Amygdala (tissue), 56 donors: ENCODE data around the gene FREM1.
A peak's percentile ranks its signal among the peaks of the same experiment; 100 is the strongest.

Experiments
- DNase-seq, 56 donors: peaks; one replicate each; lab custom pipeline; 2025; lab: John Stamatoyannopoulos, UW

Gene FREM1

GRCh38 chr9:14719231-14719923 is 190.9 kb downstream of the FREM1 start:
- DNase-seq, result no peak

- no peak for DNase-seq
Measured at GRCh38 chr9:14715102-14715501, 195.1 kb downstream of the FREM1 start.

- DNase-seq, result no peak
Measured at GRCh38 chr9:14713187-14713767, 197.0 kb downstream of the FREM1 start.

GRCh38 chr9:14710804-14711203 is 199.4 kb downstream of the FREM1 start:
- DNase-seq, result no peak

GRCh38 chr9:14706530-14707140 is 203.6 kb downstream of the FREM1 start:
- no peak for DNase-seq

- no peak for DNase-seq
Measured at GRCh38 chr9:14705079-14705478, 205.1 kb downstream of the FREM1 start.

GRCh38 chr9:14704281-14704680 is 205.9 kb downstream of the FREM1 start:
- DNase-seq, result no peak

- DNase-seq, result no peak
Measured at GRCh38 chr9:14702200-14702720, 208.0 kb downstream of the FREM1 start.

GRCh38 chr9:14693251-14693861 is 216.9 kb downstream of the FREM1 start, which contains the start of gene ZDHHC21:
TSS of gene ZDHHC21 (minus strand) at chr9:14693432. CDS start at chr9:14674340, 19,092 bp downstream.
- DNase-seq, result peak in 52 of 56 donors; percentile 8 to 80 (median 58)

GRCh38 chr9:14692470-14693250 is 217.6 kb downstream of the FREM1 start:
- DNase-seq, result peak in 33 of 56 donors; percentile 1 to 62 (median 25)

- DNase-seq, result no peak
Measured at GRCh38 chr9:14690948-14691730, 219.1 kb downstream of the FREM1 start.

GRCh38 chr9:14687042-14687719 is 223.0 kb downstream of the FREM1 start:
- no peak for DNase-seq

- no peak for DNase-seq
Measured at GRCh38 chr9:14686168-14686567, 224.1 kb downstream of the FREM1 start.
